ENCODE data around the gene TBRG1.

DNA sequence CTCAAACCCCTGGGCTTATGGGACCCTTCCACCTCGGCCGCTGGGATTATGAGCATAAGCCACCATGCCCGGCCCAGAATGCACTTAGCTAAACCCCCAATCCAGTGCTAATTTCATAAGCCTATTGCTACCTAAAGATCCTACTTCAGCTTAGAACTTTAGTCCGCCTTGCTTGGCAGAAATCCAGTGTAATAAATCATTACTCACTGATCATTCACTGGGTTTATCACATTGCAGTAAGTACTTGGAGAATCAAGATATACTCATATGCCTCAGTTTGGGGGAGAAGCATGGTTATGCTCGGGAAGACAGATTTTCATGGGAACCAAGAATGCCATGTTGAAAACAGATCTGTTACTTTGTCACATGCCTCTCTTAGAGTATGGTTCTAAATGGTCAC, 3.8 kb upstream of the TBRG1 start:
- TF ChIP-seq, protein P1, sequence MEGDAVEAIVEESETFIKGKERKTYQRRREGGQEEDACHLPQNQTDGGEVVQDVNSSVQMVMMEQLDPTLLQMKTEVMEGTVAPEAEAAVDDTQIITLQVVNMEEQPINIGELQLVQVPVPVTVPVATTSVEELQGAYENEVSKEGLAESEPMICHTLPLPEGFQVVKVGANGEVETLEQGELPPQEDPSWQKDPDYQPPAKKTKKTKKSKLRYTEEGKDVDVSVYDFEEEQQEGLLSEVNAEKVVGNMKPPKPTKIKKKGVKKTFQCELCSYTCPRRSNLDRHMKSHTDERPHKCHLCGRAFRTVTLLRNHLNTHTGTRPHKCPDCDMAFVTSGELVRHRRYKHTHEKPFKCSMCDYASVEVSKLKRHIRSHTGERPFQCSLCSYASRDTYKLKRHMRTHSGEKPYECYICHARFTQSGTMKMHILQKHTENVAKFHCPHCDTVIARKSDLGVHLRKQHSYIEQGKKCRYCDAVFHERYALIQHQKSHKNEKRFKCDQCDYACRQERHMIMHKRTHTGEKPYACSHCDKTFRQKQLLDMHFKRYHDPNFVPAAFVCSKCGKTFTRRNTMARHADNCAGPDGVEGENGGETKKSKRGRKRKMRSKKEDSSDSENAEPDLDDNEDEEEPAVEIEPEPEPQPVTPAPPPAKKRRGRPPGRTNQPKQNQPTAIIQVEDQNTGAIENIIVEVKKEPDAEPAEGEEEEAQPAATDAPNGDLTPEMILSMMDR (IDR thresholded peaks at IDR 0.05; ENCODE audit: low read depth, low read length, missing input control): no peak
- TF ChIP-seq TAF1 (conservative IDR thresholded peaks at IDR 0.05): no peak
- TF ChIP-seq YY1 (IDR thresholded peaks at IDR 0.05): no peak
- TF ChIP-seq EGR1 (IDR thresholded peaks at IDR 0.05; ENCODE audit: low read depth in 2 of 2): no peak
- TF ChIP-seq REST (IDR thresholded peaks at IDR 0.05): no peak
- no peak for TF ChIP-seq FOXA1 (IDR thresholded peaks at IDR 0.05)
- no peak for TF ChIP-seq RAD21 (IDR thresholded peaks at IDR 0.05)
- TF ChIP-seq JUND (IDR thresholded peaks at IDR 0.05): no peak
- no peak for TF ChIP-seq GABPA (IDR thresholded peaks at IDR 0.05 in 1 of 2, conservative IDR thresholded peaks at IDR 0.05 in 1 of 2)
- TF ChIP-seq, protein P2, sequence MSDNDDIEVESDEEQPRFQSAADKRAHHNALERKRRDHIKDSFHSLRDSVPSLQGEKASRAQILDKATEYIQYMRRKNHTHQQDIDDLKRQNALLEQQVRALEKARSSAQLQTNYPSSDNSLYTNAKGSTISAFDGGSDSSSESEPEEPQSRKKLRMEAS (IDR thresholded peaks at IDR 0.05): no peak
- TF ChIP-seq FOXA2 (IDR thresholded peaks at IDR 0.05): no peak
